Measurements from ENCODE around the gene ABTB2. TPM values are rescaled to one million over a fixed set of nuclear protein-coding genes. Genes with fewer than 3 reads are reported as not detected.
A peak's percentile ranks its signal among the peaks of the same experiment; 100 is the strongest.

ABTB2 gene
- total and polyA plus RNA-seq, 7 donors = 1.3 to 12.9 (median 2.5) TPM

GRCh38 chr11:34313099-34313517 is 44.7 kb downstream of the ABTB2 start:
- intact Hi-C loops (cut with DNase I) = no loop called here
- no peaks in the 10 kb centered on the region for H3K9me3 ChIP-seq
- no peaks in the 10 kb centered on the region for H3K27me3 ChIP-seq
- no peaks in the 10 kb centered on the region for H3K36me3 ChIP-seq
- no peak for DNase-seq
- TF ChIP-seq POLR2AphosphoS5 (IDR thresholded peaks at IDR 0.05) (no peak), EP300 (IDR thresholded peaks at IDR 0.05) (no peak), CTCF (IDR thresholded peaks at IDR 0.05) (no peak), POLR2A (IDR thresholded peaks at IDR 0.05) (no peak)
- H3K4me3 ChIP-seq = no peak overlapping the region
- 36 to 73% methylated on average over 6 of the region's 6 CpGs for WGBS, 2 donors
- H3K27ac ChIP-seq = no peak overlapping the region
- peaks cover 0 to 9% (median 4%) of the 10 kb centered on the region in 4 donors for H3K4me1 ChIP-seq

DNA sequence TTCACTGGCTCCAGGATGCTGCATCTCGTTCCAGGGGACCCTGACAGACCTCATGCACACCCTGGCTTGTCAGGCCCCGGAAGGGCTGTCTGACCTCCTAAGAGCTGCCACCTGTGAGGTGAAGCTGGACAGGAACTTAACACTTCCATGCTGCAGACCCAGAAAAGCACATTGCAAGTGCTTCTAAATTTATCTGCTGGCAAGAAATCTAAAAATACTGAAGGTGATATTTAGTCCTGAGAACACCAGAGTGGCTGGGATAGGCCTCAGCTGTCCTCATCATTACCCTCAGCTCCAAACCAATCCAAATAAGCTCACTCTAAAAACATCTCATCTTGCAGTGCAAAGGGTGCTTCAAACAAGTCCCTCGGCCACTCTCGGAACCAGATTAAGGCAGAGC is 46.7 kb downstream of the ABTB2 start:
- no peaks in the 10 kb centered on the region for H3K9me3 ChIP-seq
- no peak for TF ChIP-seq CTCF (IDR thresholded peaks at IDR 0.05)
- no peak for TF ChIP-seq POLR2A (IDR thresholded peaks at IDR 0.05)
- TF ChIP-seq EP300 (IDR thresholded peaks at IDR 0.05) = no peak
- no peak for TF ChIP-seq POLR2AphosphoS5 (IDR thresholded peaks at IDR 0.05)
- peaks cover 0 to 7% (median 0%) of the 10 kb centered on the region in 4 donors for H3K4me1 ChIP-seq
- H3K36me3 ChIP-seq = no peaks in the 10 kb centered on the region
- WGBS, 2 donors = 90 to 92% methylated on average over 4 of the region's 4 CpGs
- no peak overlapping the region for H3K4me3 ChIP-seq
- no peaks in the 10 kb centered on the region for H3K27me3 ChIP-seq
- H3K27ac ChIP-seq = peak overlapping the region in 1 of 4 donors; percentile 36
- no peak for DNase-seq
- intact Hi-C loops (cut with DNase I) = no loop called here

DNA sequence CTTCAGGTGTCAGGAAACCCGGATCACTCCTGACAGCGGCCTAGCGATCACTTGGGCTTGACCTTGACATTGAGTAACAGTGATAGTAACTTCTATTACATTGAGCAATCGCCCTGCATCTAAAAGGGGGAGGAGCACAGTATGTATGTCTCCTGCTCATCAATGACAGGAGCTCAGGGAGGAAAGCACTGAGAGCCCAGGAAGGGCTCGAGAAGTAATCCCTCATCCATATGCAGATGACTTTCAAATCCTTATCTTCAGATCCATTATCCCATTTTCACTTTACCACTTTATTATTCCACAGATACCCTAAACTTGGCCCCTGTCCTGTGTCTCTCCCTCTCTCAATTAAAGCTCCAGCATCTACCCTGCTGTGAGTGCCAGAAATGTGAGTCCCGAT is 47.8 kb downstream of the ABTB2 start:
- no peak overlapping the region for H3K4me3 ChIP-seq
- no peaks in the 10 kb centered on the region for H3K27me3 ChIP-seq
- no peak overlapping the region for H3K27ac ChIP-seq
- no peaks in the 10 kb centered on the region for H3K36me3 ChIP-seq
- intact Hi-C loops (cut with DNase I) = no loop called here
- no peak for DNase-seq
- H3K4me1 ChIP-seq = peaks cover 0 to 7% (median 3%) of the 10 kb centered on the region in 4 donors
- TF ChIP-seq POLR2AphosphoS5 (IDR thresholded peaks at IDR 0.05) (no peak), POLR2A (IDR thresholded peaks at IDR 0.05) (no peak), CTCF (IDR thresholded peaks at IDR 0.05) (no peak), EP300 (IDR thresholded peaks at IDR 0.05) (no peak)
- H3K9me3 ChIP-seq = no peaks in the 10 kb centered on the region
- WGBS, 2 donors = 83 to 88% methylated on average over 6 of the region's 6 CpGs

GRCh38 chr11:34308913-34309585 is 48.8 kb downstream of the ABTB2 start:
- Histone ChIP-seq H3K27ac (no peak overlapping the region), H3K4me3 (no peak overlapping the region), H3K36me3 (no peaks in the 10 kb centered on the region), H3K27me3 (no peaks in the 10 kb centered on the region), H3K9me3 (no peaks in the 10 kb centered on the region), H3K4me1 (peaks cover 0 to 7% (median 3%) of the 10 kb centered on the region in 4 donors)
- TF ChIP-seq EP300 (IDR thresholded peaks at IDR 0.05) (no peak), POLR2A (IDR thresholded peaks at IDR 0.05) (no peak), POLR2AphosphoS5 (IDR thresholded peaks at IDR 0.05) (no peak)
- intact Hi-C loops (cut with DNase I) = no loop called here
- DNase-seq = no peak
- 73 to 76% methylated on average over 8 of the region's 8 CpGs for WGBS, 2 donors

DNA sequence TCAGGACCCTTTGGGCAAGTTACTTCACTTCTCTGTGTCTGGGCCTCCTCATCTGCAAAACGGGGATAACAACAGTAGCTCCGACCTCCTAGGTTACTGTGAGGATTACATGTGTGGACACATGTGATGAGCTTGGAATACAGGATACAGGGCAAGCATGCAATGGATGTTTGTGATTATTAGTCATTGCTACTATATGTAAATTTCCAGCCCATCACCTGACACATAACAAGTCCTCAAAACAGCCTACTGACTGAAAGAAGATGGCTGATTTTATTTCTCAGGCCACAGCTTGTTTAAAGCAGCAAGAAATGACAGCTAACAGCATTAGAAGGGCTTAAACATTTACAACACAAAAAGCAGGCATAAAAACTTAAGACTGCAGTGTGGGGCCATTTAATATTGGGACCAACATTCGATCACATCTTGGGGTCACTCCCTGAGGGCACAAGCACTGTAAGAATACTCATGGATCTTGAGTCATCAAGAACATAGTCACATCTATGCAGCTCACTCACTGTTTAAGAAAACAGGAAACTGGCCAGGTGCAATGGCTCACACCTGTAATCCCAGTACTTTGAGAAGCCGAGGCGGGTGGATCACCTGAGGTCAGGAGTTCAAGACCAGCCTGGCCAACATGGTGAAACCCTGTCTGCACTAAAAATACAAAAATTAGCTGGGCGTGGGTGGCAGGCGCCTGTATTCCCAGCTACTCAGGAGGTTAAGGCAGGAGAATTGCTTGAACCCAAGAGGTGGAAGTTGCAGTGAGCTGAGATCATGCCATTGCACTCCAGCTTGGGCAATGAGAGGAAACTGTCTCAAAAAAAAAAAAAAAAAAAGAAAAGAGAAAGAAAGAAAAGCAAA is 49.5 kb downstream of the ABTB2 start:
- TF ChIP-seq CTCF (IDR thresholded peaks at IDR 0.05) (no peak), POLR2AphosphoS5 (IDR thresholded peaks at IDR 0.05) (no peak), POLR2A (IDR thresholded peaks at IDR 0.05) (no peak), EP300 (IDR thresholded peaks at IDR 0.05) (no peak)
- no peaks in the 10 kb centered on the region for H3K27me3 ChIP-seq
- no peak for DNase-seq
- H3K4me1 ChIP-seq = peaks cover 0 to 7% (median 3%) of the 10 kb centered on the region in 4 donors
- intact Hi-C loops (cut with DNase I) = no loop called here
- H3K36me3 ChIP-seq = no peaks in the 10 kb centered on the region
- no peaks in the 10 kb centered on the region for H3K9me3 ChIP-seq
- WGBS, 2 donors = 75 to 79% methylated on average over 7 of the region's 7 CpGs
- H3K27ac ChIP-seq = no peak overlapping the region
- no peak overlapping the region for H3K4me3 ChIP-seq
